ENCODE data around the gene NXPH1.

Gene NXPH1

GRCh38 chr7:8500286-8500685 lies 66.9 kb downstream of the NXPH1 start:
- Histone ChIP-seq H3K4me1 (ENCODE audit: control insufficient read depth, low read length) (no peaks in the 10 kb centered on the region), H3K27ac (ENCODE audit: low read depth, low read length) (no peak overlapping the region), H3K79me2 (ENCODE audit: control insufficient read depth, low read length) (no peaks in the 10 kb centered on the region), H3K27me3 (ENCODE audit: control insufficient read depth, low read length) (no peaks in the 10 kb centered on the region), H3K36me3 (ENCODE audit: control insufficient read depth, low read length) (no peaks in the 10 kb centered on the region), H3K4me2 (ENCODE audit: low read length) (no peak overlapping the region), H3K9me2 (replicated peaks; ENCODE audit: control insufficient read depth, low read length) (no peaks in the 10 kb centered on the region), H3F3A (ENCODE audit: control insufficient read depth, insufficient read depth) (no peaks in the 10 kb centered on the region), H3K4me3 (ENCODE audit: low read length) (no peak overlapping the region), H3K9me3 (ENCODE audit: control insufficient read depth, insufficient read depth, low read length) (no peaks in the 10 kb centered on the region), H4K20me1 (ENCODE audit: control insufficient read depth, insufficient read depth, low read depth, low read length) (no peaks in the 10 kb centered on the region)
- TF ChIP-seq EZH2phosphoT487 (IDR thresholded peaks at IDR 0.05; ENCODE audit: borderline replicate concordance, low read length) (no peak), CTCF (IDR thresholded peaks at IDR 0.05; ENCODE audit: low read depth, low read length, poor library complexity, severe bottlenecking) (no peak)

- Histone ChIP-seq H3K9me2 (replicated peaks; ENCODE audit: control insufficient read depth, low read length) (no peaks in the 10 kb centered on the region), H3K4me3 (ENCODE audit: low read length) (no peak overlapping the region), H3K27me3 (ENCODE audit: control insufficient read depth, low read length) (0 out of 2 replicates have a peak, but pooled peaks cover 3% of the 10 kb centered on the region), H3K4me1 (ENCODE audit: control insufficient read depth, low read length) (no peaks in the 10 kb centered on the region), H3K36me3 (ENCODE audit: control insufficient read depth, low read length) (no peaks in the 10 kb centered on the region), H3F3A (ENCODE audit: control insufficient read depth, insufficient read depth) (no peaks in the 10 kb centered on the region), H3K4me2 (ENCODE audit: low read length) (no peak overlapping the region), H3K9me3 (ENCODE audit: control insufficient read depth, insufficient read depth, low read length) (no peaks in the 10 kb centered on the region), H4K20me1 (ENCODE audit: control insufficient read depth, insufficient read depth, low read depth, low read length) (no peaks in the 10 kb centered on the region), H3K79me2 (ENCODE audit: control insufficient read depth, low read length) (no peaks in the 10 kb centered on the region), H3K27ac (ENCODE audit: low read depth, low read length) (no peak overlapping the region)
- TF ChIP-seq CTCF (IDR thresholded peaks at IDR 0.05; ENCODE audit: low read depth, low read length, poor library complexity, severe bottlenecking) (no peak), EZH2phosphoT487 (IDR thresholded peaks at IDR 0.05; ENCODE audit: borderline replicate concordance, low read length) (no peak)
Observed at GRCh38 chr7:8507566-8507965, 74.2 kb downstream of the NXPH1 start.

- Histone ChIP-seq H3K4me2 (ENCODE audit: low read length) (no peak overlapping the region), H3K9me2 (replicated peaks; ENCODE audit: control insufficient read depth, low read length) (no peaks in the 10 kb centered on the region), H3K79me2 (ENCODE audit: control insufficient read depth, low read length) (no peaks in the 10 kb centered on the region), H4K20me1 (ENCODE audit: control insufficient read depth, insufficient read depth, low read depth, low read length) (no peaks in the 10 kb centered on the region), H3K9me3 (ENCODE audit: control insufficient read depth, insufficient read depth, low read length) (no peaks in the 10 kb centered on the region), H3K4me3 (ENCODE audit: low read length) (no peak overlapping the region), H3F3A (ENCODE audit: control insufficient read depth, insufficient read depth) (no peaks in the 10 kb centered on the region), H3K4me1 (ENCODE audit: control insufficient read depth, low read length) (no peaks in the 10 kb centered on the region), H3K36me3 (ENCODE audit: control insufficient read depth, low read length) (no peaks in the 10 kb centered on the region), H3K27ac (ENCODE audit: low read depth, low read length) (no peak overlapping the region), H3K27me3 (ENCODE audit: control insufficient read depth, low read length) (0 out of 2 replicates have a peak, but pooled peaks cover 3% of the 10 kb centered on the region)
- TF ChIP-seq CTCF (IDR thresholded peaks at IDR 0.05; ENCODE audit: low read depth, low read length, poor library complexity, severe bottlenecking) (no peak), EZH2phosphoT487 (IDR thresholded peaks at IDR 0.05; ENCODE audit: borderline replicate concordance, low read length) (no peak)
Observed at GRCh38 chr7:8509621-8510020, 76.2 kb downstream of the NXPH1 start.
